ENCODE results near the gene ENGASE. TPM values are rescaled to one million over a fixed set of nuclear protein-coding genes. Genes with fewer than 3 reads are reported as not detected.
A peak's percentile ranks its signal among the peaks of the same experiment; 100 is the strongest.

ENGASE gene
- total and polyA plus RNA-seq, 2 of the 8 experiments (the other 6 are each of a cell fraction or from before 2014, with no cell fraction given), result 9.3 to 36.1 TPM

- TF ChIP-seq, protein P1, sequence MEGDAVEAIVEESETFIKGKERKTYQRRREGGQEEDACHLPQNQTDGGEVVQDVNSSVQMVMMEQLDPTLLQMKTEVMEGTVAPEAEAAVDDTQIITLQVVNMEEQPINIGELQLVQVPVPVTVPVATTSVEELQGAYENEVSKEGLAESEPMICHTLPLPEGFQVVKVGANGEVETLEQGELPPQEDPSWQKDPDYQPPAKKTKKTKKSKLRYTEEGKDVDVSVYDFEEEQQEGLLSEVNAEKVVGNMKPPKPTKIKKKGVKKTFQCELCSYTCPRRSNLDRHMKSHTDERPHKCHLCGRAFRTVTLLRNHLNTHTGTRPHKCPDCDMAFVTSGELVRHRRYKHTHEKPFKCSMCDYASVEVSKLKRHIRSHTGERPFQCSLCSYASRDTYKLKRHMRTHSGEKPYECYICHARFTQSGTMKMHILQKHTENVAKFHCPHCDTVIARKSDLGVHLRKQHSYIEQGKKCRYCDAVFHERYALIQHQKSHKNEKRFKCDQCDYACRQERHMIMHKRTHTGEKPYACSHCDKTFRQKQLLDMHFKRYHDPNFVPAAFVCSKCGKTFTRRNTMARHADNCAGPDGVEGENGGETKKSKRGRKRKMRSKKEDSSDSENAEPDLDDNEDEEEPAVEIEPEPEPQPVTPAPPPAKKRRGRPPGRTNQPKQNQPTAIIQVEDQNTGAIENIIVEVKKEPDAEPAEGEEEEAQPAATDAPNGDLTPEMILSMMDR (IDR thresholded peaks at IDR 0.05; ENCODE audit: control extremely low read depth in 1 of 3, insufficient read depth in 1 of 3, low read depth in 1 of 3, low read length in 3 of 3), result peak; percentile 93 to 95 (median 94)
- TF ChIP-seq CREB1 (IDR thresholded peaks at IDR 0.05) (peak; percentile 72; the same call in 1 of the 2 replicates), YY1 (IDR thresholded peaks at IDR 0.05; ENCODE audit: low read depth, low read length) (no peak), PHF8 (conservative IDR thresholded peaks at IDR 0.05; ENCODE audit: low read depth, low read length) (no peak)
These were observed 7.9 kb downstream of the ENGASE start (continued) for GRCh38 chr17:79082311-79083190.
